ENCODE measurements around the gene ATG10. TPM values are rescaled to one million over a fixed set of nuclear protein-coding genes. Genes with fewer than 3 reads are reported as not detected.

ATG10 gene
- total and polyA plus RNA-seq, 2 of the 8 experiments (the other 6 are each of a cell fraction or from before 2014, with no cell fraction given), result 3.7 to 8.8 TPM

DNA sequence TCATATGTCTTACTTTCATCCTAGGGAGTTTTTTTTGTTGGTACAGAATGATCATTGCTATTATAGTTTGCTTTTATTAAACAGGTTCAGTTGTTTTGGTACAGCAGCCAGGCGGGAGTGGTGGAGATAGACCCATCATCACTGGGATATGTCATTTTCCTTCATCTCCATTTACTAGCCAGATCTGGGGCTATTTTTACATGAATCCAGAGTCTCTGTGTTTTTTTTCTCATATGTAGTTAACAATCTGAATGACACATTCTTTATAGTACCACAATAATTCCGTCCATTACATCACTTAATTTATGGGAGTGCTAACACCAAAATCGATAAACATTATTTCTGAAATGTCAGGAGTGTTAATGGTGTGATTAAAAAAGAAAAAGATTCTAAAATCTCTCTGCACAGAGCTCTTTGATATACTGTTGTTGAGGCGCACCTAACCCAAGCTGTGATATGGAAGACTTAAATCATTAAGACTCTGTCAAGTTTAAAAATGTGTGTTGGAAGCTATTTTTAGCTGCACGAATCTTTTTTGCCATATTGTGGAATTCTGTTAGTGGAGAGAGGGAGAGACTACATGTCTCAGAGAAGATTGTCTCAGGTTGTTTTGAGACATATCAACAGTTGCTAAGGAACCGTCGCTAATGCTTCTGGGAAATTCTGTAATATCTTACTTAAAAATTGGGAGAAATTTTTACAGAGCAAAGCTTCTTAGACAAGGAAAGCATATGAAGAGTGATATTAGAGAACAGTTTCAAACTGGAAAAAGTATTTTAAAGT is 246.7 kb downstream of the ATG10 start (continued):
- TF ChIP-seq, protein P1, sequence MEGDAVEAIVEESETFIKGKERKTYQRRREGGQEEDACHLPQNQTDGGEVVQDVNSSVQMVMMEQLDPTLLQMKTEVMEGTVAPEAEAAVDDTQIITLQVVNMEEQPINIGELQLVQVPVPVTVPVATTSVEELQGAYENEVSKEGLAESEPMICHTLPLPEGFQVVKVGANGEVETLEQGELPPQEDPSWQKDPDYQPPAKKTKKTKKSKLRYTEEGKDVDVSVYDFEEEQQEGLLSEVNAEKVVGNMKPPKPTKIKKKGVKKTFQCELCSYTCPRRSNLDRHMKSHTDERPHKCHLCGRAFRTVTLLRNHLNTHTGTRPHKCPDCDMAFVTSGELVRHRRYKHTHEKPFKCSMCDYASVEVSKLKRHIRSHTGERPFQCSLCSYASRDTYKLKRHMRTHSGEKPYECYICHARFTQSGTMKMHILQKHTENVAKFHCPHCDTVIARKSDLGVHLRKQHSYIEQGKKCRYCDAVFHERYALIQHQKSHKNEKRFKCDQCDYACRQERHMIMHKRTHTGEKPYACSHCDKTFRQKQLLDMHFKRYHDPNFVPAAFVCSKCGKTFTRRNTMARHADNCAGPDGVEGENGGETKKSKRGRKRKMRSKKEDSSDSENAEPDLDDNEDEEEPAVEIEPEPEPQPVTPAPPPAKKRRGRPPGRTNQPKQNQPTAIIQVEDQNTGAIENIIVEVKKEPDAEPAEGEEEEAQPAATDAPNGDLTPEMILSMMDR (IDR thresholded peaks at IDR 0.05; ENCODE audit: control extremely low read depth in 1 of 3, insufficient read depth in 1 of 3, low read depth in 1 of 3, low read length in 3 of 3), result no peak
- TF ChIP-seq SP1 (IDR thresholded peaks at IDR 0.05; ENCODE audit: low read depth, low read length), result no peak
- TF ChIP-seq, protein P2, sequence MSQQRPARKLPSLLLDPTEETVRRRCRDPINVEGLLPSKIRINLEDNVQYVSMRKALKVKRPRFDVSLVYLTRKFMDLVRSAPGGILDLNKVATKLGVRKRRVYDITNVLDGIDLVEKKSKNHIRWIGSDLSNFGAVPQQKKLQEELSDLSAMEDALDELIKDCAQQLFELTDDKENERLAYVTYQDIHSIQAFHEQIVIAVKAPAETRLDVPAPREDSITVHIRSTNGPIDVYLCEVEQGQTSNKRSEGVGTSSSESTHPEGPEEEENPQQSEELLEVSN (IDR thresholded peaks at IDR 0.05), result no peak
- TF ChIP-seq SIN3A (conservative IDR thresholded peaks at IDR 0.05 in 1 of 2, IDR thresholded peaks at IDR 0.05 in 1 of 2; ENCODE audit: low read depth in 1 of 2, low read length in 2 of 2), result no peak
- TF ChIP-seq RBBP5 (IDR thresholded peaks at IDR 0.05; ENCODE audit: borderline replicate concordance, low read depth, low read length), result no peak

All from H1 (cell line).